ENCODE data around the gene NRXN2.

The NRXN2 gene

GRCh38 chr11:64724863-64725532 is 2.0 kb upstream of the NRXN2 start:
- no peak for TF ChIP-seq CTCF (IDR thresholded peaks at IDR 0.05; ENCODE audit: low read depth, low read length, missing control alignments)
- DNase-seq (ENCODE audit: extremely low read depth, low read depth), result no peak
- H3K4me3 ChIP-seq (replicated peaks; ENCODE audit: low read depth, low read length), result no peak overlapping the region

- TF ChIP-seq CTCF (IDR thresholded peaks at IDR 0.05; ENCODE audit: low read depth, low read length, missing control alignments), result no peak
- no peak for DNase-seq (ENCODE audit: extremely low read depth, low read depth)
- no peak overlapping the region for H3K4me3 ChIP-seq (replicated peaks; ENCODE audit: low read depth, low read length)
Observed at GRCh38 chr11:64723907-64724862, 1.2 kb upstream of the NRXN2 start.

- H3K4me3 ChIP-seq (replicated peaks; ENCODE audit: low read depth, low read length), result no peak overlapping the region
- no peak for DNase-seq (ENCODE audit: extremely low read depth, low read depth)
- TF ChIP-seq CTCF (IDR thresholded peaks at IDR 0.05; ENCODE audit: low read depth, low read length, missing control alignments), result no peak
Observed at GRCh38 chr11:64722141-64723065, 594 bp downstream of the NRXN2 start.

- no peak overlapping the region for H3K4me3 ChIP-seq (replicated peaks; ENCODE audit: low read depth, low read length)
- DNase-seq (ENCODE audit: extremely low read depth, low read depth), result no peak
- no peak for TF ChIP-seq CTCF (IDR thresholded peaks at IDR 0.05; ENCODE audit: low read depth, low read length, missing control alignments)
Observed at GRCh38 chr11:64721359-64721699, 1.7 kb downstream of the NRXN2 start.

DNA sequence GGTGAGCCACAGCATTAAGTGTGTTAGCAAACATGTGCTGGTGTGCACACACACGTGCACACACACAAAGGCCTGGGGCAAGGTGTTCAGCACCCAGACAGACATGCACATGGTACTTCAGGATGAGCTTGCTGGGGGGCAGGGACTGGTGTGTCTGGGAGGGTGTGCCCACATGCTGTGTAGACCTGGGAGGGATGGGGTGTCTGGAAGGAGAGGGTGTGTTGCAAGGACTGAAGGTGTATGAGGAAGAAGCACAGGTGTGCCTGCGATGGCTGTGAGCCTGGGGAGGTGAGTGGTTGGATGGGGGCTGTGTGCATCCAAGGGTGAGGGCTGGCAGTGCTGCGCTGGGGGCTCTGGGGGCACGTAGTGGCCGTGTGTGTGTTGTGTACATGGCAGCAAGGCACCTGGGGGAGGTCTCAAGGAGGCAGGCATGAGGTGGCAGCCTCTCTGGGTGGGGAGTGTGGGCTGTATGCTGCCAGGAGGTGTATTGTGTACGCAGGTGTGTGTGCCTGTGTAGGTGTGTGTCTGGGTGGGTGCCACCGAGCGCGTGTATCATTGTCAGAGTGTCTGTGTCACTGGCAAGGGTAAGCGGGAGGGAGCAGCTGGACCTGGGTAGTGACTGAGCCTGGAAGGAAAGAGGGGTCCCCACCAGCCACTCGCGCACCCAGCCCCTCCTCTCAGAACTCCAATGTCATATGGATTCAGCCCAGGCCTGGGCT is 2.2 kb downstream of the NRXN2 start:
- no peak for DNase-seq (ENCODE audit: extremely low read depth, low read depth)
- H3K4me3 ChIP-seq (replicated peaks; ENCODE audit: low read depth, low read length), result no peak overlapping the region
- no peak for TF ChIP-seq CTCF (IDR thresholded peaks at IDR 0.05; ENCODE audit: low read depth, low read length, missing control alignments)

DNA sequence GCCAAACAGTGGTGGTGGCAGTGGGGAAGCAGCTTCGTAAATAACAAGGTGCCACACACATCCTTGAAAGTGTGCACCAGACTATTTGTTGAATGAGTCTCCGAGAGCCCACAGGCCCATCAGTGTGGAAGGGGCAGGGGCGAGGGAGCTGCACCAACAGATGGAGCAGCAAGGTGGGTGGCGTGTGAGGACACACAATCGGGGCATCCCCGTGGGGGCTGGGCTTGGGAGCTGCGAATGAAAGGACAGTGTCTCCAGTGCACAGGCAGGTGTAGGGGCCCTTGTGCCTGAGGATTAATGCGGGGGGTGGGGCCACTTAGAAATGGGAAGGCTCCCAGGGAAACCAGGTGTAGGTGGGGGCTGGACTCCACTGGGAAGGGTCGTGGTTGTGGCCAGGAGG is 2.8 kb downstream of the NRXN2 start:
- no peak overlapping the region for H3K4me3 ChIP-seq (replicated peaks; ENCODE audit: low read depth, low read length)
- no peak for DNase-seq (ENCODE audit: extremely low read depth, low read depth)
- no peak for TF ChIP-seq CTCF (IDR thresholded peaks at IDR 0.05; ENCODE audit: low read depth, low read length, missing control alignments)

All from HFF-Myc (cell line).